Central memory CD8-positive, alpha-beta T cell (primary cell): ENCODE results near the gene CLDN3.
A peak's percentile ranks its signal among the peaks of the same experiment; 100 is the strongest.
"Not testable (repeated sequence)": the region's sequence is repeated elsewhere in the genome, so short reads cannot be mapped to it uniquely, and the experiment has no call there.

Source experiments
- ATAC-seq: fragments of 150-1000 bp; cut with Tn5 transposase; replicated peaks from 2 replicates; pipeline ENCODE4 v1.10.0; 2022; ENCODE audit warnings: mild to moderate bottlenecking, moderate FRiP score, moderate number of reproducible peaks; ENCODE audit not compliant: poor library complexity, severe bottlenecking; ENCODE audit errors: extremely low read depth
- DNase-seq, 2 donors: peaks; one replicate each; pipeline ENCODE4 v3.0.0; 2021; ENCODE audit warnings: low spot score in 2 of 2
- H3K27ac Mint-ChIP-seq: one replicate; pipeline ENCODE4 v1.8.0; 2022; ENCODE audit warnings: low read depth, mild to moderate bottlenecking, moderate library complexity, mixed read lengths
- H3K27me3 Mint-ChIP-seq: one replicate; pipeline ENCODE4 v1.8.0; 2022; ENCODE audit warnings: mixed read lengths
- H3K36me3 Mint-ChIP-seq: one replicate; pipeline ENCODE4 v1.8.0; 2022; ENCODE audit warnings: mild to moderate bottlenecking, moderate library complexity, mixed read lengths; ENCODE audit not compliant: insufficient read depth
- H3K4me1 Mint-ChIP-seq: one replicate; pipeline ENCODE4 v1.8.0; 2022; ENCODE audit warnings: mixed read lengths
- H3K4me3 Mint-ChIP-seq: one replicate; pipeline ENCODE4 v1.8.0; 2022; ENCODE audit warnings: mild to moderate bottlenecking, moderate library complexity, mixed read lengths
- H3K9me3 Mint-ChIP-seq: one replicate; pipeline ENCODE4 v1.8.0; 2022; ENCODE audit warnings: mixed read lengths

The CLDN3 gene

GRCh38 chr7:73722785-73723184, 47.3 kb downstream of the CLDN3 start:
- peaks cover 16% of the 10 kb centered on the region for H3K4me1 Mint-ChIP-seq
- ATAC-seq (no peak), DNase-seq (no peak)
- H3K9me3 Mint-ChIP-seq: no peaks in the 10 kb centered on the region
- no peaks in the 10 kb centered on the region for H3K27me3 Mint-ChIP-seq
- H3K27ac Mint-ChIP-seq: no peak overlapping the region
- H3K36me3 Mint-ChIP-seq: peaks cover 4% of the 10 kb centered on the region
- H3K4me3 Mint-ChIP-seq: no peak overlapping the region

- H3K27me3 Mint-ChIP-seq, ATAC-seq, DNase-seq, H3K9me3 Mint-ChIP-seq, H3K27ac Mint-ChIP-seq, H3K4me3 Mint-ChIP-seq, H3K36me3 Mint-ChIP-seq: not testable (repeated sequence)
- H3K4me1 Mint-ChIP-seq: peaks cover 20% of the 10 kb centered on the region
Observed at GRCh38 chr7:73722182-73722581, 47.9 kb downstream of the CLDN3 start.

GRCh38 chr7:73721377-73721817, 48.7 kb downstream of the CLDN3 start:
- Mint-ChIP-seq H3K9me3 (no peaks in the 10 kb centered on the region), H3K4me1 (peaks cover 25% of the 10 kb centered on the region), H3K27me3 (no peaks in the 10 kb centered on the region), H3K4me3 (peak overlapping the region; percentile 86), H3K27ac (no peak overlapping the region), H3K36me3 (peaks cover 7% of the 10 kb centered on the region)
- ATAC-seq (no peak), DNase-seq (no peak)

GRCh38 chr7:73720443-73720842, 49.6 kb downstream of the CLDN3 start:
- H3K27me3 Mint-ChIP-seq, DNase-seq, H3K9me3 Mint-ChIP-seq, H3K36me3 Mint-ChIP-seq, ATAC-seq: not testable (repeated sequence)
- Mint-ChIP-seq H3K27ac (peak overlapping the region; percentile 56), H3K4me1 (peaks cover 25% of the 10 kb centered on the region), H3K4me3 (peak overlapping the region; percentile 86)

GRCh38 chr7:73719806-73720169, 50.3 kb downstream of the CLDN3 start:
- H3K4me3 Mint-ChIP-seq: peak overlapping the region; percentile 86
- H3K4me1 Mint-ChIP-seq: peaks cover 25% of the 10 kb centered on the region
- ATAC-seq (no peak), DNase-seq (no peak)
- H3K27me3 Mint-ChIP-seq: no peaks in the 10 kb centered on the region
- peaks cover 8% of the 10 kb centered on the region for H3K36me3 Mint-ChIP-seq
- no peaks in the 10 kb centered on the region for H3K9me3 Mint-ChIP-seq
- peak overlapping the region; percentile 56 for H3K27ac Mint-ChIP-seq
